ENCODE data around the gene C11orf52. TPM values are rescaled to one million over a fixed set of nuclear protein-coding genes. Genes with fewer than 3 reads are reported as not detected.

C11orf52 gene
- total RNA-seq, 2 experiments from 2014 or later: not detected

Other genes starting within 250 kb of the C11orf52 start
- 10 to 100 TPM; 56.4 to 57.7 TPM for gene PPP2R1B, start 152.5 kb upstream of the C11orf52 start, total RNA-seq
- 10 to 100 TPM; 29.2 to 31.1 TPM for gene ALG9, start 47.3 kb upstream of the C11orf52 start, total RNA-seq
- 1 to 10 TPM; 4.4 to 5.9 TPM for gene FDXACB1, start 39.7 kb upstream of the C11orf52 start, total RNA-seq
- gene CFAP68, start 39.4 kb upstream of the C11orf52 start, total RNA-seq: 10 to 100 TPM; 17.8 to 18.3 TPM
- not detected for gene CRYAB, start 7.1 kb upstream of the C11orf52 start, total RNA-seq
- gene HSPB2, start 6.2 kb upstream of the C11orf52 start, total RNA-seq: not detected
- 1 to 10 TPM; 3.1 to 5.1 TPM for gene DIXDC1, start 18.4 kb downstream of the C11orf52 start, total RNA-seq
- gene DLAT, start 106.5 kb downstream of the C11orf52 start, total RNA-seq: 10 to 100 TPM; 35.4 to 36.7 TPM
- gene PIH1D2, start 155.1 kb downstream of the C11orf52 start, total RNA-seq: under 1 TPM; 0.24 to 0.76 TPM
- 10 to 100 TPM; 17.1 to 22.9 TPM for gene NKAPD1, start 155.4 kb downstream of the C11orf52 start, total RNA-seq
- 10 to 100 TPM; 59.1 to 62.3 TPM for gene TIMM8B, start 167.8 kb downstream of the C11orf52 start, total RNA-seq
- gene SDHD, start 168.0 kb downstream of the C11orf52 start, total RNA-seq: 10 to 100 TPM; 98.2 to 99.4 TPM
- gene IL18, start 245.2 kb downstream of the C11orf52 start, total RNA-seq: under 1 TPM; 0.26 to 0.40 TPM
- gene TEX12, start 248.5 kb downstream of the C11orf52 start, total RNA-seq: not detected